H7 (cell line): Measurements from ENCODE around the gene POLL. TPM values are rescaled to one million over a fixed set of nuclear protein-coding genes. Genes with fewer than 3 reads are reported as not detected.

ENCODE experiments used
- DNase-seq: peaks from one replicate; pipeline ENCODE4 v3.0.0; 2012
- H3K27me3 ChIP-seq: 2 replicates; pipeline ENCODE4 v1.6.0; 2011; ENCODE audit warnings: mild to moderate bottlenecking, low read length; ENCODE audit not compliant: control insufficient read depth, insufficient read depth
- H3K36me3 ChIP-seq: replicated peaks from 2 replicates; pipeline ENCODE4 v1.5.1; 2011; ENCODE audit warnings: low read length; ENCODE audit not compliant: control insufficient read depth, insufficient read depth
- H3K4me3 ChIP-seq: 2 replicates; pipeline ENCODE4 v1.5.1; 2011; ENCODE audit warnings: low read depth, mild to moderate bottlenecking, control low read depth, low read length, moderate library complexity; ENCODE audit not compliant: insufficient read depth
- total RNA-seq: library from RNA; depleted of rRNA; stranded (reverse); fragments of >200 nt; shearing (Covaris generic); gene quantifications from 2 replicates; pipeline ENCODE4 v1.2.3, GENCODE V29; 2014

POLL gene
- total RNA-seq, 1 experiment from 2014 or later = 25.0 TPM

DNA sequence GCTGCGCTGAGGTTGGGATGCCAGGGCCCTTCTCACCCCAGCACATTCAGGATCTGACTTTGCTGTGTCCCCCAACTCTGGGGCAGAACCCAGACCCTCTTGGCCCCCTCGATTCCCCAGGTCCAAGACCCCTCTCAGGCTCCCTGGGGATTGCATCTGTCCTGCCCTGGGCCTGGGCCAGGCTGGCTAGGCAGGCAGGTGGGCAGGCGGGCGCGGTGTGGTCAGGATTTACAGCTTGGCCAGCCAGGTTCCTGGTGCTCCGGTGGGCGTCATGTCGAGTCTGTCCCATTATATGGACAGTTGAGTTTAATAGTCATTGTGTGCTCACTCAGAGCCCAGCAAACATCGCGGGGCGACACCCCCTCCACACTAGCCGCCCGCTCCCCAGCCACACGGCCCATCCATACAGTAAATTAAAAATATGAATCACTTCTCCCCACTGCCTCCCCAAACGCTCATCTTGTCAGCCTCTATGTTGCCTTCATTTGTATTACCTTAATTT lies 23.5 kb downstream of the POLL start:
- peak; percentile 35 for DNase-seq

GRCh38 chr10:101563497-101564040 lies 24.5 kb downstream of the POLL start:
- Histone ChIP-seq H3K4me3 (no peak overlapping the region), H3K36me3 (no peaks in the 10 kb centered on the region), H3K27me3 (peaks cover 30% of the 10 kb centered on the region)
- peak; percentile 25 for DNase-seq

More for the DNA sequence above, 23.5 kb downstream of the POLL start:
- Histone ChIP-seq H3K4me3 (no peak overlapping the region), H3K36me3 (no peaks in the 10 kb centered on the region), H3K27me3 (peaks cover 38% of the 10 kb centered on the region)

GRCh38 chr10:101563007-101563406 lies 25.1 kb downstream of the POLL start:
- DNase-seq = peak; percentile 27
- H3K4me3 ChIP-seq = no peak overlapping the region
- H3K27me3 ChIP-seq = peaks cover 24% of the 10 kb centered on the region
- no peaks in the 10 kb centered on the region for H3K36me3 ChIP-seq

DNA sequence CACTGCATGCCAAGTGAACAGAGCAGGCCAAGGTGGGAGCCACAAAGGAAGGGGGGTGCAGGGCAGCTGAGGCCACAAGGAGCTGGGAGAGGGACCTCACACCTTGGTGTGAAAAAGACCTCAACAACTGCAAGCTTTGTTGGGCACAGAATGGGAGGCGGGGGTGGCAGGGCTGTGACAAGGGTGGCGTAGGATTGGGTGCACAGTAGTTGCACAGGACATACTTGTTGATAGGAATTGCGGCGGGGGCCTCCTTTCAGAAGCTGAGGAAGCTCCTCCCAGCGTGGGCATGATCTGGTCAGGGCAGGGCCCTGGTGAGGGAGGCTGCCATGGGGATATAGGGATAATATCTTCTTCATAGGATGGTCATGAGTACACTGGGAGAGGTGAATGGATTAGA lies 25.8 kb downstream of the POLL start:
- DNase-seq = no peak
- Histone ChIP-seq H3K27me3 (peaks cover 18% of the 10 kb centered on the region), H3K36me3 (no peaks in the 10 kb centered on the region), H3K4me3 (no peak overlapping the region)

DNA sequence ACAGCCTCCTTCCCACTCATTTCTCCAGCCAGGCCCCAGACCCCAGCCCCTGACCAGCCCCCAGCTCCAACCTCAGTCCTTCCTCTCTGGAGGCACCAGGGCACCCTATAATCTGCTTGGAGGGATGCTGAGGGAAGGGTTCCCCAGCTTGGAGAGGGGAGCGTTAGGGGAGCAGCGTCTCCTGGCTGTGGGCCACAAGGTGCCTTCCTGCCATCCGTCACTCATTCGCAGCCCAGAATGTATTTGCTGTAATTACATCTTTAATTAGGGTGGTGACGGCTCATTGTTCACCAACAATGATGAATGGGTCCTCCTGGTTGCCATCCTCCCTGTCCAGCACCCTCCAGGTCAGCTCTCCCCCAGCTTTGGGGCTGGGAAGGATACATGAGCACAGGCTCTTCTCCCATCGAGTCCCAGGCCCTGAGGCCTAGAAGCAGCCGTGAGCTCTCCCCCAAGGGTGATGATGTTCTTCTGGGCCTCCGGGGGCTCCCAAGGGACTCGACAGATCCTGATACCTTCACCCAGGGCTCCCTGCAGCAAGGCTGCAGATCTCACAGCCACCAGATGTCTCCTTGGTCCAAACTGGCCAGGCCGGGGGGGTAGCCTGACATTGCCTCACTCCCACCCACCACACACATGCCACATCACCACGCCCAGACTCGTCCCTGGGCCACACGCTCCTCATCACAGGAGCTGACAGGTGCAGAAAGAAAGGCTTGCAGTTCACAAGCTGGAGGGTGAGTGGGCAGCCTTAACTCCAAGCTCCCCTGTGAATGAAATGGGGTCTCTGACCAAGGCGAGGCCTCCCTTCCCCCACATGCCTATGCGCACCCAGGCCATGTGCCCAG lies 26.8 kb downstream of the POLL start:
- Histone ChIP-seq H3K4me3 (no peak overlapping the region), H3K27me3 (peaks cover 9% of the 10 kb centered on the region), H3K36me3 (no peaks in the 10 kb centered on the region)
- peak; percentile 52 for DNase-seq

GRCh38 chr10:101560298-101561067 lies 27.6 kb downstream of the POLL start:
- Histone ChIP-seq H3K36me3 (no peaks in the 10 kb centered on the region; the same call in 1 of the 2 replicates), H3K4me3 (no peak overlapping the region), H3K27me3 (peaks cover 3% of the 10 kb centered on the region)
- DNase-seq = peak; percentile 47

- H3K36me3 ChIP-seq = no peaks in the 10 kb centered on the region; the same call in 1 of the 2 replicates
- DNase-seq = peak; percentile 43
- H3K4me3 ChIP-seq = no peak overlapping the region
- no peaks in the 10 kb centered on the region for H3K27me3 ChIP-seq
Observed at GRCh38 chr10:101559596-101560297, 28.3 kb downstream of the POLL start.

DNA sequence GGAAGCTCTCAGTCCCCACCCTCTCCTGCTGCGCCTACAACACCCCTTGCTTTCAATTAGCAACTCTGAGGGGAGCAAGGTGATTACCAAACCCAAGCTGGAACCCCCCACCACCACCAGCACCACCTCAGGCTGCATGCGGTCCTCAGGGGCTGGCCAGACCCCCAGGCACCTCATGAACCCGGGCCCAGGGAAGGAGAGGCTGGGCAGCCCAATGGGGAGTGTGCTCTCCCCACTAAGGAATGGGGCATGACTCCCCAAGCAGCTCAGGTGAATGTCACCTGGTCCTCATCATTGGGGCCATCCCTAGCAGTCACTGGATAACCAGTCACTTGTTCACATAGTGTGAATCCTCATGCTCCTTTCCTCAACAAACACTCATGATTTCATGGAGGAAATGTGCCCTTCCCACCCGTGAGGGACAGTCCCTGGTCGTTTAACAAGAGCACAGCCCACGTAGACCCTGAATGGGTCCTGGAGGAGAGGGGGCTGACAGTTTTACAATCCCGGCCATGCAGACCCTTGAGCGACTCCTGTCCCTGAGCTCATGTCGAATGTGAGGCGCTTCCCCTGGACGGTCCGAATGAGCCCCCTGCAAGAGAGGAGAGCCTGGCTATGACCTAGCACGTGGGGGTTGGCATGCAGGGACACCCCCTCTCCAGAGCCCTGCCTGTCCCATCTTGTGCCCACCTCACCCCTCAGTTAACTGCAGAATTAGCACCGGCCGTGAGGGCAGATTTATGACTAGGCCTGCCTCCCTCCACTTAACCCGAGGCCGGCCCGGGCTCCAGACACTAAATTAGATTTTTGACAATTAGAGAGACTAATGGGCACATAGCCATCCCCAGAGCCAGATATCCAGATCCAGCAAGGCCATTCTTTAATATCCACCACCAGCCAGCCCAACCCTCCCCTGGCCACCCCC lies 29.1 kb downstream of the POLL start:
- DNase-seq = peak; percentile 42
- Histone ChIP-seq H3K36me3 (no peaks in the 10 kb centered on the region; the same call in 1 of the 2 replicates), H3K27me3 (no peaks in the 10 kb centered on the region), H3K4me3 (no peak overlapping the region)

DNA sequence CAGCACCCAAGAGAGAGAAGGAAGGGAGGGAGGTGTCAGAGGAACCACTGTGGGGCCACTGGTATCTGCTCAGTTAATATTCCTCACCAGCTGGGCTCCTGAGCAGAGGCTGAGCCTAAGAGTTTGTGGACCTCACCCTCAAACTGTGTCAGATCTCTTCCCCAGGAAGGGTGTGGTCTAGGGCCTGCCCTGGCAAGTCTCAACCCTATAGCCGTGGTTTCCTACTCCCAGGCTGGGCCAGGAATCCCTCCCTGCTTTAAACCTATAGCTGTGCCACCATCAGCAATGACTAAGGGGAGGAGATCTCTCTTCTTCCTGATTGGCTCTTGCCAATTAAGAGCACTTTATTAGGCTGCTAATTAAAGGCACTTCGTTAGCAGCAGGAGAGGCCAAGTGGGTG lies 29.9 kb downstream of the POLL start:
- peak; percentile 44 for DNase-seq
- H3K36me3 ChIP-seq = no peaks in the 10 kb centered on the region; the same call in 1 of the 2 replicates
- no peak overlapping the region for H3K4me3 ChIP-seq
- no peaks in the 10 kb centered on the region for H3K27me3 ChIP-seq

DNA sequence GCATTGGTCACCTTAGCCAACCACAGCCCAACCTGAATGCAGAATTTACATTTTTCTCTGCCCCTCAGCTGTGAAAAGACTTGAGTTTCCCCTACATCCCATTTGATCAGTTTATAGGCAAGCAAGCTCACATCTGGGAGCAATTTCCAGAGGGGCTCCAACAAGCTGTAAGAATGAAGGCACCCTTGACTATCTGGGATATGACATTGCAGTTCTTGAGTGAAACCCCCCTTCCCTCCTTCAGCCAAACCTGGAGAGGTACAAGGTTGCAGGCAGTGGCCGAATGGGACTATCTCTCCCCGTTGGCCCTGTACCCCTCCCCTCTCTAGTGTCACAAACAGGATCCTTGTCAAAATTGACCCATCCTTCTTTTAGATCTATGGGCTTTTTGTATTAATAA lies 30.5 kb downstream of the POLL start:
- H3K4me3 ChIP-seq = no peak overlapping the region
- H3K36me3 ChIP-seq = peaks cover under 1% of the 10 kb centered on the region; the same call in 1 of the 2 replicates
- H3K27me3 ChIP-seq = no peaks in the 10 kb centered on the region
- DNase-seq = no peak

GRCh38 chr10:101552442-101552841 lies 35.6 kb downstream of the POLL start:
- Histone ChIP-seq H3K27me3 (no peaks in the 10 kb centered on the region), H3K36me3 (peaks cover 2% of the 10 kb centered on the region; the same call in 1 of the 2 replicates), H3K4me3 (no peak overlapping the region)
- no peak for DNase-seq

GRCh38 chr10:101550965-101551364 lies 37.1 kb downstream of the POLL start:
- DNase-seq = no peak
- H3K36me3 ChIP-seq = peaks cover 2% of the 10 kb centered on the region; the same call in 1 of the 2 replicates
- H3K4me3 ChIP-seq = no peak overlapping the region
- H3K27me3 ChIP-seq = no peaks in the 10 kb centered on the region

GRCh38 chr10:101545898-101546297 lies 42.2 kb downstream of the POLL start:
- DNase-seq = no peak
- Histone ChIP-seq H3K27me3 (no peaks in the 10 kb centered on the region), H3K4me3 (no peak overlapping the region), H3K36me3 (no peaks in the 10 kb centered on the region)
